ENCODE results near the gene ACAD11. TPM values are rescaled to one million over a fixed set of nuclear protein-coding genes. Genes with fewer than 3 reads are reported as not detected.
"Not testable (repeated sequence)": the region's sequence is repeated elsewhere in the genome, so short reads cannot be mapped to it uniquely, and the experiment has no call there.

Gene ACAD11
- total RNA-seq, 1 experiment from 2014 or later, result 20.3 TPM

DNA sequence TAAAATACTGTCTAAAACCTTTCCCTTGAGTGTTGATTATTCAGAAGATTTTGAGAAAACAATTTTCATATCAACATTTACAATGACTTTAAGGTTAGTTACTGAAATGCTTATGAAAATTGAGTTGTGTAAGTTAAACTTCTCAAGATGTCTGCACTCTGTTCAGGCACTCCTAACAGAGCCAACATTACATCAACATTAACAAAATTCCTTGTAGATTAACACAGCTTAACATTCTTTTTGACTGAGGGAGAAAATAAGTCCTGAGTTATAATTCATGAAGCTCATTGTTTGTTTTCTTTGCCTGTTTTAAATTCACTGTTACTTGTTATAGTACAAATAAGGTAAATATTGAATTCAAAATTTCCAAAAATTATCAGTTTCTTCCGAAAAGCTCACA lies 53.5 kb downstream of the ACAD11 start (continued):
- TF ChIP-seq, protein P1, sequence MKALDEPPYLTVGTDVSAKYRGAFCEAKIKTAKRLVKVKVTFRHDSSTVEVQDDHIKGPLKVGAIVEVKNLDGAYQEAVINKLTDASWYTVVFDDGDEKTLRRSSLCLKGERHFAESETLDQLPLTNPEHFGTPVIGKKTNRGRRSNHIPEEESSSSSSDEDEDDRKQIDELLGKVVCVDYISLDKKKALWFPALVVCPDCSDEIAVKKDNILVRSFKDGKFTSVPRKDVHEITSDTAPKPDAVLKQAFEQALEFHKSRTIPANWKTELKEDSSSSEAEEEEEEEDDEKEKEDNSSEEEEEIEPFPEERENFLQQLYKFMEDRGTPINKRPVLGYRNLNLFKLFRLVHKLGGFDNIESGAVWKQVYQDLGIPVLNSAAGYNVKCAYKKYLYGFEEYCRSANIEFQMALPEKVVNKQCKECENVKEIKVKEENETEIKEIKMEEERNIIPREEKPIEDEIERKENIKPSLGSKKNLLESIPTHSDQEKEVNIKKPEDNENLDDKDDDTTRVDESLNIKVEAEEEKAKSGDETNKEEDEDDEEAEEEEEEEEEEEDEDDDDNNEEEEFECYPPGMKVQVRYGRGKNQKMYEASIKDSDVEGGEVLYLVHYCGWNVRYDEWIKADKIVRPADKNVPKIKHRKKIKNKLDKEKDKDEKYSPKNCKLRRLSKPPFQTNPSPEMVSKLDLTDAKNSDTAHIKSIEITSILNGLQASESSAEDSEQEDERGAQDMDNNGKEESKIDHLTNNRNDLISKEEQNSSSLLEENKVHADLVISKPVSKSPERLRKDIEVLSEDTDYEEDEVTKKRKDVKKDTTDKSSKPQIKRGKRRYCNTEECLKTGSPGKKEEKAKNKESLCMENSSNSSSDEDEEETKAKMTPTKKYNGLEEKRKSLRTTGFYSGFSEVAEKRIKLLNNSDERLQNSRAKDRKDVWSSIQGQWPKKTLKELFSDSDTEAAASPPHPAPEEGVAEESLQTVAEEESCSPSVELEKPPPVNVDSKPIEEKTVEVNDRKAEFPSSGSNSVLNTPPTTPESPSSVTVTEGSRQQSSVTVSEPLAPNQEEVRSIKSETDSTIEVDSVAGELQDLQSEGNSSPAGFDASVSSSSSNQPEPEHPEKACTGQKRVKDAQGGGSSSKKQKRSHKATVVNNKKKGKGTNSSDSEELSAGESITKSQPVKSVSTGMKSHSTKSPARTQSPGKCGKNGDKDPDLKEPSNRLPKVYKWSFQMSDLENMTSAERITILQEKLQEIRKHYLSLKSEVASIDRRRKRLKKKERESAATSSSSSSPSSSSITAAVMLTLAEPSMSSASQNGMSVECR (CRISPR knock-in tag; IDR thresholded peaks at IDR 0.05; ENCODE audit: borderline replicate concordance), result no peak
- no peak for TF ChIP-seq NR1H2 (CRISPR knock-in tag; IDR thresholded peaks at IDR 0.05)
- no peak for TF ChIP-seq GABPB1 (CRISPR knock-in tag; IDR thresholded peaks at IDR 0.05)
- no peak for TF ChIP-seq ATF1 (CRISPR knock-in tag; IDR thresholded peaks at IDR 0.05)
- TF ChIP-seq EMX1 (CRISPR knock-in tag; IDR thresholded peaks at IDR 0.05), result no peak

DNA sequence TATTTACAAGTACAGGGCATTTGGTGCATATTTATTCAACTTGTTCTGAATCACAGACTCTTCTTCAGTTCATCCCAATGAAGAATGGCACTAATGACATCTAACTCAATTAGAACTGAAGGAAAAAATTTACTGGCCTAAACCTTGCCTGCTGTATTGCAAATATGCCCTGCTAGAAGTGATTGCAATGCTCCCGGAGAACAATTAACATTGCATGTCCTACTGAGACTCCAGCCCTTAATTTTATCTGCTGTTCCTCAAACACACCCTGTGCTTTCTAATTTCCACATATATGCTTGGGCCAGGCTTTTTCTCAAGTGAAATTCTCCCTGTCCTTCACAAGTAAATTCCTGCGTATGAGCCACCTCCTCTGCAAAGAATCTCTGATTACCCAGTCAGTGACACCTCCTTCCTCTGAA lies 54.2 kb downstream of the ACAD11 start:
- peaks cover 18% of the 10 kb centered on the region for H3K4me1 Mint-ChIP-seq

DNA sequence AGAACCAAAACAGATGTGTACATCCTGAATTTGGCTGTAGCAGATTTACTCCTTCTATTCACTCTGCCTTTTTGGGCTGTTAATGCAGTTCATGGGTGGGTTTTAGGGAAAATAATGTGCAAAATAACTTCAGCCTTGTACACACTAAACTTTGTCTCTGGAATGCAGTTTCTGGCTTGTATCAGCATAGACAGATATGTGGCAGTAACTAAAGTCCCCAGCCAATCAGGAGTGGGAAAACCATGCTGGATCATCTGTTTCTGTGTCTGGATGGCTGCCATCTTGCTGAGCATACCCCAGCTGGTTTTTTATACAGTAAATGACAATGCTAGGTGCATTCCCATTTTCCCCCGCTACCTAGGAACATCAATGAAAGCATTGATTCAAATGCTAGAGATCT lies 59.0 kb downstream of the ACAD11 start:
- DNase-seq (ENCODE audit: low spot score); H3K4me3 Mint-ChIP-seq; H3K9me3 Mint-ChIP-seq; CTCF ChIA-PET; H3K27ac Mint-ChIP-seq; POLR2A ChIA-PET; H3K4me1 Mint-ChIP-seq; H3K36me3 Mint-ChIP-seq; ATAC-seq; H3K27me3 Mint-ChIP-seq (ENCODE audit: low read depth): not testable (repeated sequence)

More for the DNA sequence above, 54.2 kb downstream of the ACAD11 start:
- DNase-seq (ENCODE audit: low spot score), result no peak
- Mint-ChIP-seq H3K27me3 (ENCODE audit: low read depth) (no peaks in the 10 kb centered on the region), H3K4me3 (no peak overlapping the region), H3K9me3 (peaks cover 12% of the 10 kb centered on the region), H3K27ac (peak overlapping the region; percentile 12; the same call in 1 of the 2 replicates), H3K36me3 (peaks cover 15% of the 10 kb centered on the region)
- TF ChIP-seq ATF1 (CRISPR knock-in tag; IDR thresholded peaks at IDR 0.05) (no peak), FOXP1 (CRISPR knock-in tag; IDR thresholded peaks at IDR 0.05; ENCODE audit: borderline replicate concordance) (no peak)
- ChIA-PET POLR2A (no interaction called here), CTCF (no interaction called here)
- 0 out of 2 replicates have a peak, but pooled peaks have one; percentile 34 for ATAC-seq

DNA sequence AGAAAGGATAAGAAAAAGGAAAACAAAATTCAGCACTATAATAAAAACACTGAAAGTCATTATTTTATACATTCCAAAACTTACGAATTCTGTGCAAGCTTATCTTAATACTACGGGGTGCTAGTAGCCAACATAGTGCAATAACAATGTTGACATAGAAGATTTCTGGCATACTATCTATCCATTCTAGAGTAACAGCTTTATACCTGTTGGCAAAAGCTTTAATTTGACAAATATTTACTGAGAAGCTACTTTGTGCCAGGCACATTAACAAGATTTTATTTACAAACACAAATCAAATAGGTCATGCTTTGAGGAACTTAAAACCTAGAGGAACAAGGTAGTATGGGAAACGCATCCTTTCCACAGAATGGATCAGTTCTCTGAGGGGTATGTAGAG lies 61.4 kb downstream of the ACAD11 start:
- Mint-ChIP-seq H3K4me1 (peaks cover 6% of the 10 kb centered on the region), H3K27me3 (ENCODE audit: low read depth) (no peaks in the 10 kb centered on the region), H3K4me3 (no peak overlapping the region), H3K9me3 (no peaks in the 10 kb centered on the region), H3K36me3 (peaks cover 4% of the 10 kb centered on the region), H3K27ac (no peak overlapping the region)
- POLR2A ChIA-PET, result no interaction called here
- DNase-seq (ENCODE audit: low spot score) (no peak), ATAC-seq (no peak)
- CTCF ChIA-PET, result no interaction called here
- TF ChIP-seq ZNF671 (CRISPR knock-in tag; IDR thresholded peaks at IDR 0.05), result no peak
- no peak for TF ChIP-seq GTF2I (CRISPR knock-in tag; conservative IDR thresholded peaks at IDR 0.05)
- no peak for TF ChIP-seq CREM (CRISPR knock-in tag; IDR thresholded peaks at IDR 0.05)
- no peak for TF ChIP-seq JUN (CRISPR knock-in tag; IDR thresholded peaks at IDR 0.05)

DNA sequence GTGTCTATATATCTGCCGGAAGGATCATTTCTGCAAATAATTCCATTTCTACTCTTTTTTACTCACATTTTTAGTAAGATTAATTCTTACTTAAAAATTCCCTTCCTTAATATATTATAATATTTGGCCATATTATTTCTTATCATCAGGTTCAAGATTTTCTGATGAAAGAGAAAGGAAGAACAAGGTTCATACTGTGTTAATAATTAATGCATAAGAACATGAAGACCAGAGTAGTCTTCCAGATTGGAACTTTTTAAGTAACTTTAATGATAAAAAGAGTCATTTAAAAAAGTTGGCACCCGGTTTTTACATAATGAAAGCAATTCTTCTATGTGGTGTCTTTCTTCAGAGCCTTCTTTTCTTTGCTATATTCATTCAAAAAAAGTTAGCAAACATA lies 61.9 kb downstream of the ACAD11 start:
- Mint-ChIP-seq H3K4me3 (no peak overlapping the region), H3K27me3 (ENCODE audit: low read depth) (no peaks in the 10 kb centered on the region), H3K36me3 (no peaks in the 10 kb centered on the region; the same call in 1 of the 2 replicates), H3K9me3 (no peaks in the 10 kb centered on the region), H3K4me1 (peaks cover 6% of the 10 kb centered on the region), H3K27ac (no peak overlapping the region)
- ATAC-seq (no peak), DNase-seq (ENCODE audit: low spot score) (no peak)
- TF ChIP-seq, protein P2, sequence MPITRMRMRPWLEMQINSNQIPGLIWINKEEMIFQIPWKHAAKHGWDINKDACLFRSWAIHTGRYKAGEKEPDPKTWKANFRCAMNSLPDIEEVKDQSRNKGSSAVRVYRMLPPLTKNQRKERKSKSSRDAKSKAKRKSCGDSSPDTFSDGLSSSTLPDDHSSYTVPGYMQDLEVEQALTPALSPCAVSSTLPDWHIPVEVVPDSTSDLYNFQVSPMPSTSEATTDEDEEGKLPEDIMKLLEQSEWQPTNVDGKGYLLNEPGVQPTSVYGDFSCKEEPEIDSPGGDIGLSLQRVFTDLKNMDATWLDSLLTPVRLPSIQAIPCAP (CRISPR knock-in tag; IDR thresholded peaks at IDR 0.05), result no peak
- TF ChIP-seq SMAD4 (CRISPR knock-in tag; IDR thresholded peaks at IDR 0.05) (no peak), ZNF219 (CRISPR knock-in tag; IDR thresholded peaks at IDR 0.05; ENCODE audit: borderline replicate concordance) (no peak)
- TF ChIP-seq, protein P3, sequence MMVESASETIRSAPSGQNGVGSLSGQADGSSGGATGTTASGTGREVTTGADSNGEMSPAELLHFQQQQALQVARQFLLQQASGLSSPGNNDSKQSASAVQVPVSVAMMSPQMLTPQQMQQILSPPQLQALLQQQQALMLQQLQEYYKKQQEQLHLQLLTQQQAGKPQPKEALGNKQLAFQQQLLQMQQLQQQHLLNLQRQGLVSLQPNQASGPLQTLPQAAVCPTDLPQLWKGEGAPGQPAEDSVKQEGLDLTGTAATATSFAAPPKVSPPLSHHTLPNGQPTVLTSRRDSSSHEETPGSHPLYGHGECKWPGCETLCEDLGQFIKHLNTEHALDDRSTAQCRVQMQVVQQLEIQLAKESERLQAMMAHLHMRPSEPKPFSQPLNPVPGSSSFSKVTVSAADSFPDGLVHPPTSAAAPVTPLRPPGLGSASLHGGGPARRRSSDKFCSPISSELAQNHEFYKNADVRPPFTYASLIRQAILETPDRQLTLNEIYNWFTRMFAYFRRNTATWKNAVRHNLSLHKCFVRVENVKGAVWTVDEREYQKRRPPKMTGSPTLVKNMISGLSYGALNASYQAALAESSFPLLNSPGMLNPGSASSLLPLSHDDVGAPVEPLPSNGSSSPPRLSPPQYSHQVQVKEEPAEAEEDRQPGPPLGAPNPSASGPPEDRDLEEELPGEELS (CRISPR knock-in tag; IDR thresholded peaks at IDR 0.05), result no peak
- CTCF ChIA-PET, result no interaction called here
- POLR2A ChIA-PET, result no interaction called here

All from WTC11 (cell line).